ENCODE measurements around the gene CD34.

The CD34 gene

DNA sequence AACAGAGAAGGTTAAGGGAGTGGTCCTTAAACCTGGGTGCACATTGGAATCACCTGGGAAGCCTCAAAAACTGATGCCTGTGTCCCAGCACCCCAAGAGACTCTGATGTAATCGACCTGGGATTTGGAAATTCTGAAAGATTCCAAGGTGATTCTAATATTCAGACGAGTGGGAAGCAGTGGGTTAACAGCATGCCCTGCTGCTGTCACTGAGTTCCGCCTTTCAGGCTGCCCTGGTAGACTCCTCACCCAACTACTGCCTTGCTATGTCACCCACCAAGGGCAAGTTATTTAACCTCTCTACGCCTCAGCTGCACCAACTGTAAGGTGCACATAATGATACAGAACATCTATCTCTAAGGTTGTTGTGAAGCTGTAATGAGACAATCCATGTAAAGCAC lies 59.2 kb downstream of the CD34 start:
- peak; percentile 19 for DNase-seq

DNA sequence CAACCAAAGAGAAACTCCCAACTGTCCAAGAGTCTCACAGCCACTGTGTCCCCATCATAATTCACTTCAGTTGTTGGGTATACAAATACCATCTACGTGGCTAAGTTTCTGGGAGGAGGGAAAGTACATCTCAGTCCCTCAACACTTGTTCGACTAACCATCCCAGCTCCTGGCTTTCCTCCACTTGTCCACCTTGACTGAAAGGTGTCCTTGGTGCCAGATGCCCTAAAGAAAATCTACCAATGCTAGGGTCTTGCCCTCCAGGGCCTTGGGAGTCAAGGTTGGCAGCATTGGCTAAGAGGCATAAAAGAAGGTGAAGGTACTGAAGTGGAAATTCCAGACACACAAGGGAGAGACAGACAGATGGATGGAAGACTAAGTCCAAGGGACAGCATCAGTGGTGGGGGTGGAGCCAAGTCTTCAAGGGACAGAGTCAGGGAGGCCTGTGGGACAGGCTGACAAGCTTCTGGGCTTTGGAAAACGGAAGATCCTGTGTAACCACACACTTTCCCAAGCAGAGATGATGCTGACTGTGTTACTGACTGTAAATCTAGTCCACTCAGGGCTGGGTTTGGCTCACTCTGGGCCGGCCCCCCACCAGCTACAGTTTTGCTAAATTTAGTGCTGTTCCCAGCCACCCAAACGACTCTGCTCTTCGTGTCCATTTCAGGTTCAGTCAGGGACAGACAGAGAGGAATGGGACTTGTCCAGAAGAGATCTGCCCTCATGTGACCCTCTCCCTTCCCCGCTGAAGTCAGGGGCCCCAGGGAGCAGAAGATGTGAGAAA lies 60.1 kb downstream of the CD34 start:
- DNase-seq: peak; percentile 51

DNA sequence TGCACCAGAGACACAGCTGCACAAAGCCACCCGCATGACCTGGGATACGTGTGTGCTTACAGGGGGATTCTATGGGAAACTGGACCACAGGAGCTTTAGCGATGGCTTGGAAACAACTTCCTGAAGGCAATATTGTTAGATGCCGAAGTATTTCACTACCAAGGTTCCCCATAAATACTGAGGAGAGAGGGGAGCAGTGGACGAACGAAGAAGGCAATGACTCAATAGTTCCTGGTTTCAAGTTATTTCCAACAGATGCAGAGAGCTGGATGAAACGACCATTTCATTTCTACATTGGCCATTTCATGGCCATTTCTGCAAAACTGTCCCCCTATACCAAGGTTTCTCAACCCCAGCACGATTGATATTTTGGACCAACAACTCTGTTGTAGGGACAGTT lies 61.3 kb downstream of the CD34 start:
- DNase-seq: peak; percentile 15

DNA sequence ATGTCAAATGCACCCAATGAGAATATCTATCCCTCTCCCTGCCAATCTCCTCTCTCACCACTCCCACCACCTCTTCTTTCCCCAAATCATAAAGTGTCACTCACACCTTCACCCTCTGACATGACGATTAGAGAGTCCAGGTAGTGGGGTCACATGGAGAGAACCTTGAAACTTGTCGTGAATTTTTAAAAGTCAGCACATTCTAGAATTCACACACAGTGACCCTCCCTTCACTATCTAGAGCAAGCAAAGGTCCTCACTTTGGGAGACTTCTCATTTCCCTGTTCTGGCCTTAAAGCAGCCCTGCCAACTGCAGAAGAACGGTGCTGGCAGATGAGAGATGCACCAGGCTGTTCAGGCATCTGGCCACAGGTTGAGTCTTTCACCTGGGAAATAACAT lies 61.9 kb downstream of the CD34 start:
- peak; percentile 41 for DNase-seq

DNA sequence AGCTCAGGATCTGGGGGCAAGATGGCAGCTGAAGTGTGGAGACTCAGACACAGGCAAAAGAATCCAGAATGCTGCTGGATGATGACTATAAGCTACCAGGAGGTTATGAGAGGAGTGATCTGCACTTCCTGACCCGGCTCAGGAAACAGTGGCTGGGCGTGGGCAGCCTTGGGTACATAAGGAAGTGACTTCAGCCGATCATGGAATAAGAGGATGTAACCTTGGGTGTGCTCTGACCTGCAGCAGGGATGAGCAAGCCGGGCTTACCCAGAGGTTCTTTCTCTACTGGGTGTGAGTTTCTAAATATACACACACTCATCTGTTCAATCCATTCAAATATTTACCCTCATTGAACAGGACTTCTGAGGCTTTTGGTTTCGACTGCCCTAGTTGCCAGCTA lies 62.7 kb downstream of the CD34 start:
- peak; percentile 65 for DNase-seq

DNA sequence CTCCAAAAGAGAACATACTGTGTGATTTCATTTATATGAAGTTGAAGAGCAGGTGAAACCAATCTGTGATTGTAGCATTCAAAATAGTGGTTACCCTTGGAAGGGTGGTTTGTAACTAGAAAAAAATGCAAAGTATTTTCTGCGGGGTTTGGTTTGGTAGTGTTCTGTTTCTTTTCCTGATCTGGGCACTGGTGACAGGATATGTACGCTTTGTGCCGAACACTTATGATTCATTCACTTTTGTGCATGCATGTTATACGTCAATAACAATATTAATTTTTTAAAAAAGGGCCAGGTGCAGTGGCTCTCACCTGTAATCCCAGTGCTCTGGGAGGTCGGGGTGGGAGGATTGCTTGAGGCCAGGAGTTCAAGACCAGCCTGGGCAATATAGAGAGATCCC lies 63.8 kb downstream of the CD34 start:
- peak; percentile 21 for DNase-seq

DNA sequence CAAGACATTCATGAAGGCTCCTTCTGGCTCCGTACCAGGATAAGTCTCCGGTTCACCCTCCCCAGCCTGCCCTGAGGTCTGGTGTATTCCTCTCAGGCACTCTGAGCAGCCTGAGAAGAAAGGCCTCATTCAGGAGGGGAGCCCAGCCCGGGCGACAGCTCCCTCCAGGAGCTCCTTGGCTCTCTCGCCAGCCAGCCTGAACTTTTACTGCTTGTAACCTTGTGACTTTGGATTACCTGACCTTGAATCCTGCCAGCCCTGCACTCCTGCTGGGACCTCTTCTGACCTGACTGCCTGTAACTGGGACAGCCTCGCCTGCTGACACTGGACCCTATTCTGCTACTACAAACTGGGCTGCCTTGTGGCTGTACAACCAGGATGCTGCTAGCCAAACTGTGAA lies 65.8 kb downstream of the CD34 start:
- DNase-seq: no peak

DNA sequence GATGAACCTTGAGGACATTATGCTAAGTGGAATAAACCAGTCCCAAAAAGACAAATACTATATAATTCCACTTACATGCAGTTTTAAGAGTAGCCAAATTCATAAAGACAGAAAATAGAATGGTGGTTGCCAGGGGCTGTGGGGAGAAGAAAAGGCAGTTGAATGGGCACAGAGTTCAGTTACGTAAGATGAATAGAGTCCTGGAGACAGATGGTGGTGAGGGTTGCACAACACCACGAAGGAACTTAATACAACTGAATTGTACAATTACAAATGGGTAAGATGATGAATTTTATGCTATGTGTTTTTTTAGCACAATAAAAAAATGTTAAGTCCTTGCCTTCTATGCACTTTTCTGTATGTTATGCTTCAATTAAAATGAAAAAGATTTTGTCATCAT lies 66.6 kb downstream of the CD34 start:
- peak; percentile 4 for DNase-seq

DNA sequence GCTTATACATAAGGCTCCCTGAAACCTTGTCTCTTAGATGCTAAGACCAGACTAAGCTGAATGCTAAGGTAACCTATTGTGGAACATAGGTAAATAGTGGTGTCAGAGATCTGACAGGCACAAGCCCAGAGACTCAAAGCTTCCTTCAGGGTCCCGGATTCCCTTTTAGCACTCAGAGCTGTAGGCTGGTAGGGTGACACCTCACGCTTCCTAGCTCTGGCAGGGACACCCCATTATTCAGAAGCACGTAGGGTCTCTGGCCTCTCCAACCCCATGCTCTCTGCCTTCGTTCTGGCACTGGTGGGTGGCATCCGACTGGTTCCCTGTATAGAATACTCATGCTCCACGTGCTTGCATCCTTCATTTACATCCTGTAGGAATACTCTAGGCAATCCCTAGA lies 68.4 kb downstream of the CD34 start:
- DNase-seq: peak; percentile 44

DNA sequence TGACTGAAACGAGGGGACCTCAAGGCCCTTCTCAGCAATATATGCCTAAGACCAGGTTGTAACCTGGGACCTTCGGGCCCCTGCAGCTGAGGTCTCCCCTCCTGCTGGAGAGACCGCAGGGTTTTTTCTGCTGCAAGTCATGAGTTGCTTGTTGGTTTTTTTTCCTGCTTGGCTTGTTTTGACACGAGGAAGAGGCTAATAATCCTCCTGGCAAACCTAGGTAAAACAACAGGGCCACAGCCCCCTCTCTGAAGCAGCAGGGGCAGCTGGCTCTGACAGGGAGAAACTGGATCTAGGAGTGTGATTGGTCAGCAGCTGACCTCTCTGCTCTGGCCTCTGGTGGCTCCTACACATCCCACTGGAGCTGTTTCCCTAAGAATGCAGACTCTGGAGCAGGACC lies 69.0 kb downstream of the CD34 start:
- peak; percentile 47 for DNase-seq

DNA sequence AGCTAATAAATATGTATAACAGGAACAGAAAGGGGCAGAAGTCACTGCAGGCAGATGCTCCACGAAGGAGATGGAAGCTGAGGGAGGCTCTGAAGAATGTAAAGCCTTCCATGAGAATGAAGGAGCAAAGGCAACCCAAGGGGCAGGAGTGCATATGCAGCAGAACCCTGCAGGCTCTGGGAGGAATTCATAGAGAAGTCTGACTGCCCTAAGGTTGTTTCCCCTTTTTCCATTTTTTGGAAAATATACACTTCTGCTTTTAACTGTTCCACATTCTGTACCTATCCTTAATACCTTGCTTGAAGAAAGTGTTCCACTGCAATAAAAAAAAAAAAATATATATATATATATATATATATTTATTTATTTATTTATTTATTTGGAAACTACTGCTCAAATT lies 69.6 kb downstream of the CD34 start:
- DNase-seq: peak; percentile 19

DNA sequence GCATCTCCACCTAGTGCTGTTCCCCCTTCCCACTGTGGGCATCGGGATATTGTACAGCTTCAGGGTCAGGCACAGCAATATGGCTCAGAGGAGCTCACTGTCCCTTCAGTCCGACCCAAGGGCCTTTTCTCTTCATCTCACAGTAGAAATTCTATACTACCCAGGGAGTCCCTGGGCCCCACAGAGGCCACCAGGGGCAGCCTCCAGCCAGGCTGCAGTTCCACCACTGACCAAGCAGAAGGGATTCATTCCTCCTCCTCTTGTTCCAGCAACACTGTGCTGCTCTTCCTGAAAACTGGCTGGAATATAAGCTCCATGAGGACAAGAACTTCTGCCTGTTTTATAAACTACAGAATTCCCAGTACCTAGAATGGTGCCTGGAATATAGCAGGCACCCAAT lies 70.5 kb downstream of the CD34 start:
- no peak for DNase-seq

DNA sequence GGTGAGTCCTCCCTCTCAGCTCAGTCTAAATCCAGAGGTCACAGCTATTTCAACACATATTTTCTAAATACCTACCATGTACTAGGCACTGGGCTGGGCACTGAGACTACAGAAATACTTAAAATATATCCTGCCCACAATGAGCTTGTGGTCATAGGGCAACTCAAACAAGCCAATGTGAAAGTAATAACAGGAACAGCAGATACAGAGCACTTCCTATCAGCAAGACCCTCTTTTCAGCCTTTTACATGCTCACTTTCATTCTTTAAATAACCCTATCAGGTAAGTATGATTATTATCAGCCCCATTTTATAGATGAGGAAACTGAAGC lies 71.9 kb downstream of the CD34 start:
- DNase-seq: no peak

DNA sequence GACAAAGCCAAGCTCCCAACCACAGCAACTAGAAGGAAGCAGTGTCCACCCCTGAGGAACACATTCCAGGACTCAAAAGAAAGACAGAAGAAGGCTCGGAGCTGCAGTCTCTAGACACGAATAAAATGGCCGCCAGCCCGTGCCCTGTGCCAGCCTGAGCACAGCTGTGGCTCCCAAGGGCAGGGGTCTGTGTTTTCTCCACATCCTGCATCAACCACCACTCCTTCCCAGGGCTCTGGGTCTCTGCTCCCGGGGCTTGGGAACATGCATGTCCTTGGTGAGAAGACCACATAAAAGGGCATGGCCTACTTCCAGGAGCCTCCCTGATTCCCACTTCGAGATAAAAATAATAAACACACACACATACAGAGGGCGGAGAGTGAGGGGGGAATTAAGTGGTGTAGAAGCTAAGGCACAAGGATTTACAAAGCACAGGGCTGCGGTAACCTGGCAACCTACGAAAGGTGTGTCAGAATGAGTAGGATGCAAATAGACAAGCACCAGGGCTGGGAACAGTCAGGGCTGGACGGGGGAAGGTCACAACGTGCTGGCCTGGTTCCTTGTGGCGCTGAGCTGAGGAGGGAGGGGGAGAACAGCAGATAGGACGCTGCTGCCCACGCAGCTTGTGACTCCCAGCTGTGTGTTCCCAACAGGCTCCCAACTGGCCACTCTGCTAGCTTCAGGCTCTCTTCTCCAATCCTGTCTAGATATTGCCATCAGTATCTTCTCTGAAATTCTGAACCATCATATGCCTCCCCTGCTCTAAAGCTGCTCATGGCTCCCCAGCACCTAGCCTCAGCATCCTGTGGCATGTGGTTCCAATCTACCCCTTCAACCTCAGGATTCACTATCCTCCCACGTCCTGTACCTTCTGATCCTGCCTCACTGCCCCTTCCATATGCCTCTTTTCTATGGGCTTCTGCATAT lies 72.5 kb downstream of the CD34 start:
- DNase-seq: peak; percentile 54

DNA sequence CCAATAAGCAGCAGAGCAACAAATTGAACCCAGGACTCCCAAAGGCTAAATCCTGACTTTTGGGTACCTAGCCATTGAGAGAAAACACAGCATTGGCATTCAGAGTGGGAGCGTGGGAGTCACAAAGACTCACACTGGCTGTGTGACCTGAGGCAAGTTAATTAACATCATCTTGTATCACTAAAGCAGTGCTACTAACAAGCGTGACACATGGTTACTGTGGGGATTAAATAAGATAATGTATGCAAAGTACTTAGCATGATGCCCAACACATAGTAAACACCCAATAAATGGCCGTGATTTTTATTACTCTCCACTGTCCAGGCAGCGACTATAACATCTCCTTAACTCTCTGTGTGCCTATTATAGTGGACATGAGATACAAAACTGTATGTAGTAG lies 73.3 kb downstream of the CD34 start:
- DNase-seq: peak; percentile 9

DNA sequence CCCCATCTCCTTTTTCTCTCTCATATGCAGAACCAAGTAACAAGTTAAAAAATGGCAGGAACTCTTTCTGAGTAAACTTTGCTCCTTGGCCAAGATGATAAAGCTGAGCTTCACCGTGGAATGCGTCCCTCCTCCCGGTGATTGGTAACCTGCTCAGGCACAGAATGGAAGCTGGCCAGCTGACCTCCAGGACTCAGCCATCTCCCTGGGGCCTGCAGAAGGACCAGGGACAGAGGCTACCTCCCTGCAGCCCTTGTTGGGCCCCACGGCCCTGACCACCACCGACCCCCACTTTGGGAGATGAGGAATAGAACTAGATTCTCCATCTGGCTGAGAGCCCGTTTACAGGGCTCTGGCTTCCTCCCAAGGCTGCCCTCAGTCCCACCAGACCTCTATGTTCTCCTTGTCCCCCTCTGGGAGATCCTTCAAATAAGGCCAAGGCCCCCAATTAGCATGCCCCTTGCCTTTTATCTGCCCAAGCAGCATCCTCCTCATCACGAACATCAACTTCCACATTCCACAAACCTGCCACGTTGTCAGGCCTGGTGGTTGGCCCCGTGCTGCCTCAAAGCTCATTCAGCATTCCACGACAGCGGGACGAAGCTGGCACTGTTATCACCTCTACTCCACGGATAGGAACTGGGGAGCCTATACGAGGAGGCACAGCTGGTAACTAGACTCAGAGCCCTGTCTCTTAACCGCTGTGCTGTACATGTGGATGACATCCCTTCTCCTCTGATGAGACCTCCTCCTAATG lies 74.2 kb downstream of the CD34 start:
- peak; percentile 46 for DNase-seq

DNA sequence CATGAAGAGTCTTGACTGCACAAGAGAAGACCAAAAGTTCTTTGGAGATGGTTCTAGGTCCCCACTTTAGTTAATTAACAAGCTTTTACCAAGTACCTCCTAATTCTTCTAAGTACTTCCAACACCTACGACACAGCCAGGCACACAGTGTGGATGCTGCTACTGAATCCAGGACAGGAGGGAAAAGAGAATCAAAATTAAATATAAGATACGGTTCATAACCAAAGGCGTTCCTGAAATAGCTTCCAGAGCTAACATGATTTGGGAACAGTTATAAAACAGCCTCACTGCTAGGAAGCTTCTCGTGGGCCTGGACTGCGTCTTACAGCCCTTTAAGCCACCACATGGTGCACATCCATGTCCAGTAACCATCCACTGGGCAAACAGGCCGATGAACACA lies 75.0 kb downstream of the CD34 start:
- DNase-seq: no peak

DNA sequence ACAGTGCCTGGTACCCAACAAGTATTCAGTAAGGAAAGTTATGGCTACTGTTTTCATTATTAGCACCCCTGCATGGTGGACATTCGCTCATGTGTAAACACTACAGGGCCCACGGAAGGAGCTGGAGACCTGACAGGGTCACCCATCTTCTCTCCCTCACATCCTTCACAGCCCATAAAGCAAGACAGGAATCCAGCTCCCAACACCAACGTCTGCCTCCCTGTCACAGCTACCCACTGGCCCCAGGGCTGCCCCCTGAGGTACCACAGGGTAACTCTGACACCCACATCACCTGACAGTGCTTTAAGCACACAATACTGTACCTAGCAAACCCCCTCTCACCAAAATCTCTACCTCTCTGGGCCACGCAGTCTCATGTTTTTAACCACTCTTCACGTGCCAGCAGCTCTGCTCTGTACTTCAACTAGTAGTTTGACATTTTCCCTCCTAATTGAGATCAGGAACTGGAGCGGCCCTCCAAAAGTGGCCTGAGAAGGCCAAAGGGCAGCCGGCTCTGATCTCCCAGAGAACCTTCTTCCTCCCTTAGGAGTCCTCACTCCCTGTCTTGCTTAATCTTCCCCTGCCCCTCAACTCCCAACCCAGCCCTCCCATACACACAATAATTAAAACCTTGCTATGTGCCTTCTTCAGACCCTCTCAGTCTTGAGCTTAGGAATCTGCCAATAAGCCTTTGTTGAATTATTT lies 76.8 kb downstream of the CD34 start:
- no peak for DNase-seq

DNA sequence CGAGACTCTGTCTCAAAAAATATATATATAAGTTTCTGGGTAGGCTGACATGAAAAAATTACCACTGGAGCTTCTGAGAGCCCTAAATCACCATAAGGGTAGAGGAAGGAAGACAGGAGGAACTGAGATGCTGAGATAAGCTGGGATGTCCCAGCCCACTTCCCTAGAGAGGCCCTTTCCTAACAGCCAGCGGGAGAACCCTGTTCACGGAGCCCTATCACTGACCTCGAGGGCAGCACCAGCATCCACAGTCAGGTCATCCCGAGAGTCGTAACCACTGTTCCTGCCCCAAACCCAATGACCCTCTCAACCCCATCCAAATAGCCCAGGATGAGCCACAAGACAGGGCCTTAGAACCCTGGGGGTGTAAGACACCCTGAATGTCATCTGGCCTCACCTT lies 77.5 kb downstream of the CD34 start:
- no peak for DNase-seq

DNA sequence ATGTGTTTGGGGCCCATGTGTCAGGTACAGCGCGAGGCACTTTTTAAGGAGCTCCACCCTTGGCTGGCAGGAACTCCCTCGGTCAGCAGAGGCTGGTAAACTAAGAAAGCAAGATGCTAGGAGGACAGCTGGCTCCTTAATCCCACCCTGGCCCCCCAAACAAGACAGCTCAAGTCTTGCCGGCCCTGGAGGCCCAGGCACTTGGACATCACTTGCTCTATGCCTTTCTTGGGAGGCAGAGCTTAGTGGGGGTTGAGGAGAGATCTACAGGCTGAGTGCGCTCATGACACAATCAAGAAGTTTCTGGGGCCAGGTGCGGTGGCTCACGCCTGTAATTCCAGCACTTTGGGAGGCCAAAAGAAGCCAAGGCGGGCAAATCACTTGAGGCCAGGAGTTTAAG lies 78.1 kb downstream of the CD34 start:
- DNase-seq: no peak

DNA sequence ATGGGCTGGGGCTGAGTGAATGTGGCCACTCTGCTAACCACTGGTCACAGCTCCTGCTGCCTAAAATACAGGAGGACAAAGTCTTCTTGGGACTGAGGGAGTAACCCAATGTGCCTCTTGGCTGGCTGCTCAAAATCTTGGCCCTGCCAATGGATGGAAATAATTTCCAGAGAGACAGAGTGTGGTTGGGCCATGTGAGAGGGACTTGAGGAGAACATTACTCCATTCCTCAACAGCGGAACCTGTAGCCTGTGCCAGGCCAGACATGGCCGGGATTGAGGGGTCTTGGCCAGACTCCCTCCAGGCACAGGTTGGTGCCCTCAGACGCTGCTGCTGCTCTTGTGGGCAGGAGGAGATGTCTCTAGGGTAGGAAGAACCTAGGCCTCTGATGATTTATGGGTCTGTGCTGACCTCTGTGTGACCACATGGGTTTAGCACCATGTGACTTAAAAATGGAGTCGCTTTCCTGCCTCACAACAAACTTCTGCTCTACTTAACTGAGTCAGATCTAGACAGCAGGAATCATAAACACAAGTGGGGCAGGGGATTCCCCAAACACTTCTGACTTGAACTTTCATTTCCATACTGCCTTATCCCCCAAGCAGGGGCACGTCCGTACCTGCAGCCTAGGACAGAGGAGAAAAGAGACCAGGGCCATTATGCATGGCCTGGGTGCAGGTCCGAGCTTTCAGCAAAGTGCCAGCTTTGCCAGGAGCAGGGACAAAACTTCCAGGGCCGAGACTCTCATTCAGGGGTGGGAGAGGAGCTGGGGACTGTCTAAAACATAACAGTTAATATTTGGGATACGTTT lies 79.2 kb downstream of the CD34 start:
- peak; percentile 77 for DNase-seq
